Measurements from ENCODE around the gene COL27A1.

Gene COL27A1

GRCh38 chr9:114308361-114308950 lies 153.1 kb downstream of the COL27A1 start:
- TF ChIP-seq, protein P1, sequence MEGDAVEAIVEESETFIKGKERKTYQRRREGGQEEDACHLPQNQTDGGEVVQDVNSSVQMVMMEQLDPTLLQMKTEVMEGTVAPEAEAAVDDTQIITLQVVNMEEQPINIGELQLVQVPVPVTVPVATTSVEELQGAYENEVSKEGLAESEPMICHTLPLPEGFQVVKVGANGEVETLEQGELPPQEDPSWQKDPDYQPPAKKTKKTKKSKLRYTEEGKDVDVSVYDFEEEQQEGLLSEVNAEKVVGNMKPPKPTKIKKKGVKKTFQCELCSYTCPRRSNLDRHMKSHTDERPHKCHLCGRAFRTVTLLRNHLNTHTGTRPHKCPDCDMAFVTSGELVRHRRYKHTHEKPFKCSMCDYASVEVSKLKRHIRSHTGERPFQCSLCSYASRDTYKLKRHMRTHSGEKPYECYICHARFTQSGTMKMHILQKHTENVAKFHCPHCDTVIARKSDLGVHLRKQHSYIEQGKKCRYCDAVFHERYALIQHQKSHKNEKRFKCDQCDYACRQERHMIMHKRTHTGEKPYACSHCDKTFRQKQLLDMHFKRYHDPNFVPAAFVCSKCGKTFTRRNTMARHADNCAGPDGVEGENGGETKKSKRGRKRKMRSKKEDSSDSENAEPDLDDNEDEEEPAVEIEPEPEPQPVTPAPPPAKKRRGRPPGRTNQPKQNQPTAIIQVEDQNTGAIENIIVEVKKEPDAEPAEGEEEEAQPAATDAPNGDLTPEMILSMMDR (IDR thresholded peaks at IDR 0.05; ENCODE audit: low read depth, low read length, missing control alignments) = no peak
- DNase-seq (ENCODE audit: extremely low read depth, low read depth) = no peak

GRCh38 chr9:114309096-114309495 lies 153.8 kb downstream of the COL27A1 start:
- H3K4me3 ChIP-seq (replicated peaks; ENCODE audit: low read depth, low read length) = no peak overlapping the region
- TF ChIP-seq, protein P1 (IDR thresholded peaks at IDR 0.05; ENCODE audit: low read depth, low read length, missing control alignments) = no peak
- DNase-seq (ENCODE audit: extremely low read depth, low read depth) = no peak

More at GRCh38 chr9:114308361-114308950, 153.1 kb downstream of the COL27A1 start:
- H3K4me3 ChIP-seq (replicated peaks; ENCODE audit: low read depth, low read length) = no peak overlapping the region

DNA sequence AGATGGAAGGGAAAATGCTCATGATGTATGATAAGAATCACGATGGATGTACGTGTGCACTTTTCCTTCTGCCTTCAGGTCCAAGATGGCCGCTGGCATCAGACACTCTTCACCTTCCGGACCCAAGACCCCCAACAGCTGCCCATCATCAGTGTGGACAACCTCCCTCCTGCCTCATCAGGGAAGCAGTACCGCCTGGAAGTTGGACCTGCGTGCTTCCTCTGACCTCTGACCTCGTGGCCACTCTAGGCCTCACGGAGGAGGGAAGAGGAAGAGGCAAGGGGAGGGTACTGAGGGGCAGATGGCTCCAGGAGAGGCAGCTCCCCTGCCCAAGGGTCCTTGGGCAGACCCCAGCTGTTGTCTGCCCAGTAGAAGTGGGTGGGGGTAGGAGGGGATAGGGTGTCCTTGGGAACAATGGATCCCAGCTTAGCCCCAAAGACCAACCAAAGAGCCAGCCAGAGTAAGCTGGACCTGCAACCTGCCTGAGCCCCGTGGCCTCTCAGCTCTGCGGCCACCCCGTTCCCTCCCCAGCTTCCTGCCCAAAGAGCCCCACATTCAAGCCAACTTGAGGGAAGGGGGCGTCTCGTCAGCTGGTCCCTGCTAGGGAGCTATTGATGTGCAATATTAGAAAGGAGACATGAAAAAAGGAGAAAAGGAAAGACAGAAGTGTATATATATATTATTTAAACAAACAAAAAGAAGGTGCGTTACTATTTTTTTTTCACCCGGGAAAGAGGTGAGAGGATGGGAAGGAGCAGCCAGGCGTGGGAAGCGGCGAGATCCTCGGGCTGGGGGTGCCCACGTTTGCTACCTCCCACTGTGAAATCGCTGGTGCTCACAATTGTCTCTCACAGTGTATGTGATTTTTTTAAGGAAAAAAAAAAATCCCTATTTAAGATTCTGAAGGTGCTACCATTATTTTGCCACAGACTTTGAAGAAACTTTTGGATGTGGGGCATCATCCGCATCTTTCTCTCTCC lies 155.4 kb downstream of the COL27A1 start:
- H3K4me3 ChIP-seq (replicated peaks; ENCODE audit: low read depth, low read length) = no peak overlapping the region
- TF ChIP-seq, protein P1 (IDR thresholded peaks at IDR 0.05; ENCODE audit: low read depth, low read length, missing control alignments) = no peak
- DNase-seq (ENCODE audit: extremely low read depth, low read depth) = no peak

DNA sequence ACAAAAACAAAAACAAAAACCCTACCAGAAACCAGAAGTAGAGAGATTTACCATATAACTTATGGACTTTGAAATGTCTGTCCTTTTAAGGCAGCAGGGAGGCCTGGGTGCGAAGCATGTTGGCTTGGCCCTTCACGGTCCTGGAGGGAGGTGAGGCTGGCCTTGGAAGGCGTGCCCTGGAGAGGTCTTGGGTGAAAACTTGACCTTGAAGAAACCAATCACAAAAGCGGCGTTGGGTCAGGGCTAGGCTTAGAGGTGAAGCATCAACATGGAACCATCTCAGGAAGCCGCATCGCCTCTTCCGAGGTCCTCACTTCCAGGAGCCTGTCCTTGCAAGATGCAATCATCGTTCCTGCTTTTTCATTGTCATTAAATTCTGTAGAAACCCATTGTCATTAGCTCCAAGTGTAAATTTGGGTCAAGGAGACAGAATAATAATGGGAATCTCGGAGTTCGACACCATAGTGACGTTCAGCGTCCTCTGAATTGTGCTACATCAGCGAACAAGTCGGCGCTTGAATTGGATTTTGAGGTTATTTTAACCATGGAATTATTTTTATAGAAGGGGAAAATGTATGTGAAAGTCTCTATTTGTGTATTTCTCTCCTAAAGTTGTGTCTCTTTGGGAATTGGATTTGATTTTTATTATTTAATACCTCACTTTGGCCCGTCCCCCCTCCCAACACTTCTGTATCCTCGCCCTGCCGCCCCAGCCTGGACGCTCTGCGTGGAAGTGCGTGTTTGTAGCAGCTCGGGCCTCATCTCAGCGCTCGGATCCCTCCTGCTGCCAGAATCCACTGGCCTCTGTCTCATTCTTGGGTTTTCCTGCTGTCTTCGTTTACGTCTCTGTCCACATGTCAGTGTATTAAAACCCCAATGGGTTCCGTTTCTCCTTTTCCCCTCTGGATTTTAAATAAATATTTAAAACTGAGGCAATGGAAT lies 156.5 kb downstream of the COL27A1 start:
- no peak for DNase-seq (ENCODE audit: extremely low read depth, low read depth)
- TF ChIP-seq, protein P1 (IDR thresholded peaks at IDR 0.05; ENCODE audit: low read depth, low read length, missing control alignments) = no peak
- H3K4me3 ChIP-seq (replicated peaks; ENCODE audit: low read depth, low read length) = no peak overlapping the region

GRCh38 chr9:114312513-114312875 lies 157.2 kb downstream of the COL27A1 start:
- H3K4me3 ChIP-seq (replicated peaks; ENCODE audit: low read depth, low read length) = no peak overlapping the region
- no peak for DNase-seq (ENCODE audit: extremely low read depth, low read depth)
- TF ChIP-seq, protein P1 (IDR thresholded peaks at IDR 0.05; ENCODE audit: low read depth, low read length, missing control alignments) = no peak

GRCh38 chr9:114313186-114313585 lies 157.8 kb downstream of the COL27A1 start:
- TF ChIP-seq, protein P1 (IDR thresholded peaks at IDR 0.05; ENCODE audit: low read depth, low read length, missing control alignments) = no peak

More at GRCh38 chr9:114313186-114313585, 157.8 kb downstream of the COL27A1 start:
- no peak overlapping the region for H3K4me3 ChIP-seq (replicated peaks; ENCODE audit: low read depth, low read length)
- DNase-seq (ENCODE audit: extremely low read depth, low read depth) = no peak

Measured in HFF-Myc (cell line).